Dedifferentiated amniotic fluid mesenchymal stem cell (primary cell): Measurements from ENCODE around the gene SLC4A9.
"Not testable (repeated sequence)": the region's sequence is repeated elsewhere in the genome, so short reads cannot be mapped to it uniquely, and the experiment has no call there.

Experiments
- DNase-seq: peaks from one replicate; pipeline ENCODE4 v3.0.0-alpha.2; 2016; ENCODE audit errors: extremely low spot score

Gene SLC4A9

DNA sequence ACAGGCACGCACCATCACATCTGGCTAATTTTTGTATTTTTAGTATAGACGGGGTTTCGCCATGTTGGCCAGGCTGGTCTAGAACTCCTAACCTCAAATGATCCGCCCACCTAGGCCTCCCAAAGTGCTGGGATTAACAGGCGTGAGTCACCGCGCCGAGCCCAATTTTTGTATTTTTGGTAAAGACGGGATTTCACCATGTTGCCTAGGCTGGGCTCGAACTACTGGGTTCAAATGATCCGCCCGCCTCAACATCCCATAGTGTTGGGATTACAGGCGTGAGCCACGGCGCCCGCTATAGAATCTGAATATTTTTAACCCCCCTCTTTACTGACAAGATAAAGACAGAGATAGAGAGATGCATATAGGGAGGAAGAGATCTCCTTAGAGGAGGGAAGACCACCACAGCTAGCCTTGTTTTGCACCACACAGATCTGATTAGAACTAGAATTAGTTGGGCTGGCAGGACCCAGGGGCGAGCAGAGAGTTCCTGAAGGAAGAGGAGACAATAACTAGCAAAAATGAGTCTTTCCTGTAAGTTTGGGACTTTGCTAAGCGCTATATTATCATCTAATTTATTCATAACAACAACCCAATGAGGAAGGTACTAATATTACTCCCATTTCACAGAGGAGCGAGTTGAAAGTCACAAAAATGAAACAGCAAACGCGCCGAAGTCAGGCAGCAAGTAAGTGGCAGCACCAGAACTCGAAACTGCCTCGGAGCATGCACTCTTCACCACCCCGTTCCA is 40.2 kb downstream of the SLC4A9 start:
- DNase-seq, result no peak

DNA sequence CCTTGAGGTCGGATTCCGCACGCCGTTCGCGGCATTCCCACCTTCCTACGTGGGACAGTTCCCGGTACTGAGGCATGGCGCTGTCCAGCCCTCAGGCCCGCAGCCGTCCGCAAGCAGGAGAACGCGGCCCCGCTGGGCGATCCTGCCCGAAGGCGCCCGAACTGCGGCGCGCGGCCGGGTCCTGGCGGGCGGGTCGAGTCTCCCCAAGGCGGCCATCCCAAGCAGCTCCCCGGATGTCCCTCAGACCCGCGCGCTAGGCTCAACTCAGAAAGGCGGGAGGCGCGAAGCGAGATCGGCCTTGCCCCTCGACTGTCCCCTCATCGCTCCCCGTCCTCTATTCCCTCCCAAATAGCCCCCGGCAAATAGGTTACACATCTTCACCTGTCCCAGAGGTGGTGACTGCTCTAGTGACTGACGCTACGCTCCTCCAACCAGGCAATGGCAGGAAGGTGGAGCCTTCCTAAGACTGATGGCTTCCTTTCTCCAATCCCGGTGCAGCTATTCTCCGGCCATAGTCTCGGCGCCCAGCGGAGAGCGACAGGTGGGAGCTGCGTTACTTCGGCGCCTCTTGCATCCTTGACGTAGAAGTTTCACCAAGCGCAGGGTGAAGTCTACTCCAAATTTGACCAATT is 40.9 kb downstream of the SLC4A9 start:
- peak; percentile 91 for DNase-seq

DNA sequence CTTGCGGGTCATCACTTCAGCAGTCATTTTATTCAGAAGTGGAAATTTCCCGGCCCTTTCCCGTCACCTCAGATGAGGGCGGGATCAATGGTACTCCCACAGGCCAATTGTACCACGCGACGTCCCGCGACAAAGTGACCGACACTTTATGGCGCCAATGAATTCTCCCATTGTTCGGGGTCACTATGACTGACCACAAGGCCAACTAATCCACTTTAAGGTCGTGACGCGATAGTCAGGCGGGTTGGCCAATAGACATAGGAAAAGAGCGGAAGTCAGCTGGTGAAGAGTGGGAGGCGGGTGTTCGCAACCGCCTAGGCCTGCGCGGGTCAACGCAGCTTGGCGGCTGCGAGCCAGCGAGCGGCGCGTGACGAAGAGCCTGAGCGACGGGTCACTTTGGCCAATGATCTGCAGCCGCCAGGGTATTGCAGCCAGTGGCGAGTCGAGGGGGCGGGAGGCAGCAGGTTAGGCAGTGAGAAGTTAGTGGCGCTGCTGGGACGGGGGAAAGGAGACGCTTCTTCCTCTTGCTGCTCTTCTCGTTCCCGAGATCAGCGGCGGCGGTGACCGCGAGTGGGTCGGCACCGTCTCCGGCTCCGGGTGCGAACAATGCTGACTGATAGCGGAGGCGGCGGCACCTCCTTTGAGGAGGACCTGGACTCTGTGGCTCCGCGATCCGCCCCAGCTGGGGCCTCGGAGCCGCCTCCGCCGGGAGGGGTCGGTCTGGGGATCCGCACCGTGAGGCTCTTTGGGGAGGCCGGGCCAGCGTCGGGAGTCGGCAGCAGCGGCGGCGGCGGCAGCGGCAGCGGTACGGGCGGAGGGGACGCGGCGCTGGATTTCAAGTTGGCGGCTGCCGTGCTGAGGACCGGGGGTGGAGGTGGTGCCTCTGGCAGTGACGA is 41.6 kb downstream of the SLC4A9 start, which contains the start of gene ANKHD1:
Gene ANKHD1 (plus strand): TSS at position 472 of the 896 bp plus-strand sequence. CDS start 135 bp downstream, at position 607.
- peak; percentile 100 for DNase-seq

DNA sequence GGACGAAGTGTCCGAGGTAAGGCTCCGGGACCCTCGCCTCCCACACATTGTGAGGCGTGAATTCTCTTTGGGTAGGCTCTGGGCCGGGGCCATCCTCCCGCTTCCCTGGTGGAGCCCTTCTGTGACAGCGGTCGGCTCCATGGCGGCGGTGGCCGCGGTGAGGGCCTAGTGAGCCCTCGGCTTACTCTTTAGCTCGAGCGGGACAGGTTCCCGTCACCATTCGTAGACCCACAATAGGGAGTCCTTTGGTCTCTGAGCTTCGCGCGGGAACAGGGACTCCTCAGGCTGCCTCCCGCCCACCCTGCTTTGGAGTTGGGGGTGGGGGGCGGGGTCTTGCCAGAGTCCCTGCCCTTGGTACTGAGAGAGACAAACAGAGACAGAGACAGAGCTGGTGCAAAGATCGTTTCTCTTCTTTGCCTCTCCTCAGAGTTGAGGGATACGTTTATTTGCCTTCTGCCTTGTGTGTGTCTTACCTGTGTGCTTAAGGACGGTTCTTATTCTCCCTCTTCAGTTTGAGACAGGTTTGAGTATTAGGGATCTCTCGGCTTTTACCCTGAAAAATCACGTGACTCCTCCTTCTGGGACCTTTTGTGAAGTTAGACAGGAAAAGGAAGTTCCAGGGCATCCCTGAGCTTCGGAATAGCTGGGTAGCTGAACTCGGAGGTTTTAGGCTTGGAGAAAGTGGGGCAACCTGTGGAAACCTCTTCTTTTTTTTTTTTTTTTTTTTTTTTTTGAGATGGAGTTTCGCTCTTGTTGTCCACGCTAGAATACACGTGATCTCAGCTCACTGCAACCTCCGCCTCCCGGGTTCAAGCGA is 42.5 kb downstream of the SLC4A9 start:
- no peak for DNase-seq

DNA sequence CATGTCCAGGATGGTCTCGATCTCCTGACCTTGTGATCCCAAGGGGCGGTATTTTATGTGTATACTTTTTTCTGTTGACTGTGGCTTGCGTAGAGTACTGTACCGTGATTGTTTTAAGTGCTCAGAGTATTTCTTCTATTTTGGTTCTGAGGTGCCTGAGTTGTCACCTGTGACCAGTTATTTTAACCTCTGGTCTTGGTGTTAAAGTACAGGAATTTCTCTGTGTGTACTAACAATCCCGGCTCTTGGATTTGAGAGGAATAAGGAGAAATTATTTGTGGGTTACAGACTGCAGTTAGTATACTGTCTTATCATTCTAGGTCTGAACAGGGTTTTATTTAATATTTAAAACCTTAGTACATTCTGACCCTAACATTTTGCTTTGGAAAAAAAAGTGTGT is 43.6 kb downstream of the SLC4A9 start:
- no peak for DNase-seq

DNA sequence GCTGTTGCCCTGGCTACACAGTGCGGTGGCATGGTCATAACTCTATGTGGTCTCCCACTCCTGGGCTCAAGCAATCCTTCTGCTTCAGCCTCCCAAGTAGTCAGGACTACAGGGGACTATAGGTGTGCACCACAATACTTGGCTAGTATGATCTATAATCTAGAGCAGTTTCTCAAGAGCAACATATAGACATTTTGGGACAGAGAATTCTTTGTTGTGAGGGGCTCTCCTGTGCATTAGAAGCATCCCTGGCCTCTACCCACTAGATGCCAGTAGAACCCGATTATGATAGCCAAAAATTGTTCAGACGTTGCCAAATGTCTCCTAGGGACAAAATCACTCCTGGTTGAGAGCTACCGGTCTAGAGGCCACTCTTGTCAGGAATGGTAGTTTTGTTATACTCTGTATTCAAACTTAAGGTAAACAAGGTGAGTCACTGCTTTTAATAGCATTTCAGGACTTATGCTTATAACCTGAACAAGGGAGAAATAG is 48.8 kb downstream of the SLC4A9 start:
- DNase-seq, result no peak

DNA sequence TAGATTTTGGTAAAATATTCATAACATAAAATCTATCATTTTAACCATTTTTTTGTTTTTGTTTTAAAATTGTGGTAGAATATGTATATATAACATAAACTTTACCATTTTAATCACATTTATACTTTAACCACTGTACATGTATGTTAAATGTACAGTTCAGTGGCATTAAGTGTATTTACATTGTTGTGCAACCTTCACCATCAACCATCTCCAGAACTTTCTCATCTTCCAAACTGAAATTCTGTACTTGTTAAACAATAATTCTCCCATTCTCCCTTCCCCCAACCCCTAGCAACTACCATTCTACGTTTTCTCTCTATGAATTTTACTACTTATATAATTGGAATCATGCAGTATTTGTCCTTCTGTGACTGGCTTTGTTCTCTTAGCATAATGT is 53.2 kb downstream of the SLC4A9 start:
- DNase-seq, result no peak

DNA sequence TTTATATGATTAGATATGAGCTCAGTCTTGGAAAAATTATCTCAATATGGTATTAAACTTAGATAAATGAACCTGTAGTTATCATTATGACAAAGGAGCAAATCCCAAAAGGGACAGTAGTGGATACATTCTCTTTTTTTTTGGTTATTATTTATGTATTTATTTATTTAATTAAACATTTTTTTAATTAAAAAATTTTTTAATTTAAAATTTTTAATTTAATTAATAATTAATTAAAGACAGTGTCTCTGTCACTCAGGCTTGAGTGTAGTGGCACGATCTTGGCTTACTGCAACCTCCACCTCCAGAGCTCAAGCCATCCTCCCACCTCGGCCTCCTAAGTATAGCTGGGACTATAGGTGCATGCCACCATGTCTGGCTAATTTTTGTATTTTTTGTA is 57.2 kb downstream of the SLC4A9 start:
- no peak for DNase-seq

DNA sequence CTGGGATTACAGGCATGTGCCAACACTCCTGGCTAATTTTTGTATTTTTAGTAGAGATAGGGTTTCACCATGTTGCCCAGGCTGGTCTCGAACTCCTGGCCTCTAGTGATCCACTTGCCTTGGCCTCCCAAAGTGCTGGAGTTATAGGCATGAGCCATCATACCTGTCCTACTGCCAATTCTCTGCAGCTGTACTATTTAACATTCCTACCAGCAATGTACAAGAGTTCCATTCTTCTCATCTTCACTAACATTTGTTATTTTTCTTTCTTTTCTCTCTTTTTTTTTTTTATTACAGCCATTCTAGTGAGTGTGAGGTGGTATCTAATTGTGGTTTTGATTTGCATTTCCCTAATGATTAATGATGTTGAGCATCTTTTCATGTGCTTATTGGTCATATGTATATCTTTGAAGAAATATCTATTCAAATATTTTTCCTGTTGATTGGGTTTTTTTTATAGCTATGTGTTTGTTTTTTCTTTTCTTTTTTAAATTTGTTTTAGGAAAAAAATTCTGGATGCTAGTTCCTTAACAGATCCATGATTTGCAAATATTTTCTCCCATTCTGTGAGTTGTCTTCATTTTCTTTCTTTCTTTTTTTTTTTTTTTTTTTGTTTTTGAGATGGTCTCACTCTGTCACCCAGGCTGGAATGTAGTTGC is 59.0 kb downstream of the SLC4A9 start:
- DNase-seq, result no peak

DNA sequence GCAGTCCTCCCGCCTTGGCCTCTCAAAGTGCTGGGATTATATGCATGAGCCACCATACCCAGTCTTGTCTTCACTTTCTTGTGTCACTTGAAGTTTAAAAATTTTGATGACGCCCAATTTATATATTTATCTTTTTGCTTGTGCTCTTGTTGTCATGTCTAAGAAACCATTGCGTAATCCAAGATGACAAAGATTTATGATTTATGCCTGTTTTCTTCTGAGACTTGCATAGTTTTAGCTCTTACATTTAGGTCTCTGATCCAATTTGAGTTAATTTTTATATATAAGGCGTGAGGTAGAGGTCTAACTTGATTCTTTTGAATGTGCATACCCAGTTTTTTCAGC is 60.2 kb downstream of the SLC4A9 start:
- DNase-seq, result no peak

DNA sequence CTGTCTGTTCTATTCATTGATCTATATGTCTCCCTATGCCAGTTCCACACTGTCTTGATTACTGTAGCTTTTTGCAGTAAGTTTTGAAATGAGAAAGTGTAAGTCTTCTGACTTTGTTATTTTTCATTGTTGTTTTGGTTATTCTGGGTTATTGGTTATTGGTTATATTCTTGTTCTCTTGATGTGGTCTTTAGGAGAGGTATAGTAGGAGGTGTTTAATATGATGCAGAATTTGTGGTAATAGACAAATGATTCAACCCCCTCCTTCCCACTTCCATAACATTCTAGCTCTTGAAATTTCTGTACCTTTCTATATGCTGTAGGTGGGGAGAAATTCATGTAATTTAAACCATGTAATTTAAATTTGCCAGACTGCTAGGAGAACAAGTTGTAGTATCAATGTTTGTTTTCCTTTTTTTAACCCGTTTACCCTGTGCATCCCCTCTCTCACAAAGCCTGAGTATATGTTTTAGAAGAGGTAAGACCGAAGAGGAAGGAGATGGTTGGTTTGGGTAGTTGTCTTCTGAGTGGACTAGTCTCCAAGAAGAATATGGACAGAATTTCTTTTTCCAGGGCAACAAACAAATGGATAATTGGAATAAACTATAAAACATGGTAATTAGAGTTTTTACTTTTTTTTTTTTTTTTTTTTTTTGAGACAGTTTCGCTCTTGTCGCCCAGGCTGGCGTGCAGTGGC is 60.8 kb downstream of the SLC4A9 start:
- DNase-seq, result no peak

DNA sequence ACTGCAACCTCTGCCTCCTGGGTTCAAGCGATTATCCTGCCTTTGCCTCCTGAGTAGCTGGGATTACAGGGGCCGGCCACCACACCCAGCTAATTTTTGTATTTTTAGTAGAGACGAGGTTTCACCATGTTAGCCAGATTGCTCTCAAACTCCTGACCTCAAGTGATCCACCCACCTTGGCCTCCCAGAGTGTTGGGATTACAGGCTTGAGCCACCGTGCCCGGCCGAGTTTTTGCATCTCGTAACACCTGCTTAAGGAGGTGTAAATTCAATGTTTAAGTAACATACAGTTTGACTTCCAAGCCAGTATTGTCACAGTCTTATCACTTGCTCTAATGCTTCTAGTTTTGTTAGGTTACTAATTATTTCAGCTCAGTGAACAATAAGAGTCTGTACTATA is 61.4 kb downstream of the SLC4A9 start:
- DNase-seq, result not testable (repeated sequence)

DNA sequence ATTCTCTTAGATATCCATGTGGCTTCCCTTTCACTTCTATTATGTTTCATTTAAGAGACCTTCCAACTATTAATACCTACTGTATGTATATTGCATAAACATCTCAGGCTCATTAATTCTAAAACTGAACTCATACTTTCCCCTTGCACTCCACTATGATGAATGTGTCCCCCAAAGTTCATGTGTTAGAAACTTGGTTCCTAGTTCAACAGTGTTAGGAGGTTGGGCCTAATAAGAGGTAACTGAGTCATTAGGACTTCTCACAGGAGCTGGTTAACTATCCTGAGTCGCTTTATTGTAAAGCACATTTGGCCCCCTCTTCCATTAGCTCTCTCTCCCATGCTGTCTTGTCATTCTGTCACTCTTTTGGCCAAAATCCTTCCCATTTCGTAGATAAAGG is 63.6 kb downstream of the SLC4A9 start:
- no peak for DNase-seq

DNA sequence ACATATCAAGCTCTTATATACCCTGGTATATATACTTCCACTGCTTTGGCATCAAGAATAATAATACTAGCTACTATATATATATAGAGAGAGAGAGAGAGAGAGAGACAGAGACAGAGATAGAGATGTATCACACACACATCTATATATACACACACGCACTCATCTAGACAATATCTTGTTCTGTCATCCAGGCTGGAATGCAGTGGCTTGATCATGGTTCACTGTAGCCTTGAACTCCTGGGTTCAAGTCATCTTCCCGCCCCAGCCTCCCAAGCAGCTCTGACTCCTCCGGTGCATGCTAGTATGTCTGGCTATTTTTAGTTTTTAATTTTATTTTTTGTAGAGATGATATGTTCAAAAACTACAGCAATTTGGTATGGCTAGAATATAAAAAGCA is 64.1 kb downstream of the SLC4A9 start:
- no peak for DNase-seq
